Measurements from ENCODE around the gene DIDO1. TPM values are rescaled to one million over a fixed set of nuclear protein-coding genes. Genes with fewer than 3 reads are reported as not detected.

DIDO1 gene
- total and polyA plus RNA-seq, 9 of the 15 experiments (the other 6 are each of a cell fraction or from before 2014, with no cell fraction given) = 4.4 to 46.8 (median 31.2) TPM

DNA sequence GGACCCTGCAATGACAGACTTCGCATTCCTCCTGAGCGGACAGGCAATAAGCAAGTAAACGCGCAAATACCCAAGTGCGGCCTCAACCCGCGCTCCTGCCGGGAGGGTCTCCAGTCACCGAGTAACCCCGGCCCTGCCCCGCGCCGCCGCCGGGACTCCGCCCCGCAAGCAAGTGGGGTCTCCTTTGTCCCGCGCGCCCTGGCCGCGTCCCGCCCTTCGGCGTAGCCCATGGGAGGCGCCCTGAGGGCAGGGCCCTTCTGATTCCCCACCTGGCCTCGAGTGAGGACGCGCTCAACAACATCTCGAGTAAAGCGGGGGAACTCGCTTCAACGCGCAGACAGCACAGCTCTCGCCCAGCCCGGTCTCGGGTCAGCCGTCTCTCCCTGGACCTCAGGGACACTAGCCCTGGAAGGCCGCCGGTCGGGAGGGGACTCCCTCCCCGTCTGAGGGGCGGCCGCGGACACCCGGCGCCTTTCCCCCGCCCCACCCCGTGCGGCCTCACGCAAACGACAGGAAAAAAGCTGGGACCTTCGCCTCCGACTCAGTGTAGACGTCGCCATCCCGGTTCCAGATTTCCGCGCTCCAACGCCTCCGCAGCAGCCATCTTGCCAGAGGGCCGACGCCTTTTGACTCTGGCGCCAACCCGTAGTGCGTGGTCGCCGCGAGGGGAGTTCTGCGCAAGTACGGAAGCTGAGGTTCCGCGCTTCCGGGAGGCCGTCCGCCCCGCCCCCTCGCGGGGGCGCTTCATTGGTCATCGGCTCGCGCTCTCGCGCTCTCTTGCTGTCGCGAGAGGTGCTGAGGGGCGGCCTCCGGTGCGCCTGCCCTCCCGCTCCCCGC is 11.2 kb upstream of the DIDO1 start (continued):
- TF ChIP-seq ZNF740 (CRISPR knock-in tag; IDR thresholded peaks at IDR 0.05) (no peak), ZNF740 (tag; IDR thresholded peaks at IDR 0.05) (no peak), NCOA4 (IDR thresholded peaks at IDR 0.05; ENCODE audit: partially characterized antibody) (no peak), MTF1 (CRISPR knock-in tag; IDR thresholded peaks at IDR 0.05; ENCODE audit: borderline replicate concordance) (no peak), KDM2B (CRISPR knock-in tag; IDR thresholded peaks at IDR 0.05) (no peak), CHD4 (IDR thresholded peaks at IDR 0.05; ENCODE audit: insufficient read depth, insufficient replicate concordance, low read depth, low read length, poor library complexity, severe bottlenecking) (no peak), ZNF398 (CRISPR knock-in tag; IDR thresholded peaks at IDR 0.05) (no peak), NR1H2 (CRISPR knock-in tag; IDR thresholded peaks at IDR 0.05) (0 out of 2 replicates have a peak, but pooled peaks have one; percentile 74), RBM17 (IDR thresholded peaks at IDR 0.05; ENCODE audit: borderline replicate concordance, low read depth, low read length) (no peak), ZNF212 (CRISPR knock-in tag; IDR thresholded peaks at IDR 0.05) (no peak), FOXA1 (IDR thresholded peaks at IDR 0.05; ENCODE audit: borderline replicate concordance) (no peak), CBFA2T2 (conservative IDR thresholded peaks at IDR 0.05) (no peak), ZNF282 (CRISPR knock-in tag; IDR thresholded peaks at IDR 0.05) (peak; percentile 66; the same call in 1 of the 2 replicates), ZNF140 (CRISPR knock-in tag; IDR thresholded peaks at IDR 0.05) (no peak), CEBPZ (IDR thresholded peaks at IDR 0.05; ENCODE audit: borderline replicate concordance, low read depth, low read length) (no peak)
- TF ChIP-seq, protein P1, sequence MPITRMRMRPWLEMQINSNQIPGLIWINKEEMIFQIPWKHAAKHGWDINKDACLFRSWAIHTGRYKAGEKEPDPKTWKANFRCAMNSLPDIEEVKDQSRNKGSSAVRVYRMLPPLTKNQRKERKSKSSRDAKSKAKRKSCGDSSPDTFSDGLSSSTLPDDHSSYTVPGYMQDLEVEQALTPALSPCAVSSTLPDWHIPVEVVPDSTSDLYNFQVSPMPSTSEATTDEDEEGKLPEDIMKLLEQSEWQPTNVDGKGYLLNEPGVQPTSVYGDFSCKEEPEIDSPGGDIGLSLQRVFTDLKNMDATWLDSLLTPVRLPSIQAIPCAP (CRISPR knock-in tag; IDR thresholded peaks at IDR 0.05; ENCODE audit: borderline replicate concordance) = no peak; the same call in 1 of the 2 replicates
- TF ChIP-seq, protein P2, sequence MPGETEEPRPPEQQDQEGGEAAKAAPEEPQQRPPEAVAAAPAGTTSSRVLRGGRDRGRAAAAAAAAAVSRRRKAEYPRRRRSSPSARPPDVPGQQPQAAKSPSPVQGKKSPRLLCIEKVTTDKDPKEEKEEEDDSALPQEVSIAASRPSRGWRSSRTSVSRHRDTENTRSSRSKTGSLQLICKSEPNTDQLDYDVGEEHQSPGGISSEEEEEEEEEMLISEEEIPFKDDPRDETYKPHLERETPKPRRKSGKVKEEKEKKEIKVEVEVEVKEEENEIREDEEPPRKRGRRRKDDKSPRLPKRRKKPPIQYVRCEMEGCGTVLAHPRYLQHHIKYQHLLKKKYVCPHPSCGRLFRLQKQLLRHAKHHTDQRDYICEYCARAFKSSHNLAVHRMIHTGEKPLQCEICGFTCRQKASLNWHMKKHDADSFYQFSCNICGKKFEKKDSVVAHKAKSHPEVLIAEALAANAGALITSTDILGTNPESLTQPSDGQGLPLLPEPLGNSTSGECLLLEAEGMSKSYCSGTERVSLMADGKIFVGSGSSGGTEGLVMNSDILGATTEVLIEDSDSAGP (CRISPR knock-in tag; IDR thresholded peaks at IDR 0.05) = no peak

All from K562 (cell line).